ENCODE results near the gene IL17RC.

DNA sequence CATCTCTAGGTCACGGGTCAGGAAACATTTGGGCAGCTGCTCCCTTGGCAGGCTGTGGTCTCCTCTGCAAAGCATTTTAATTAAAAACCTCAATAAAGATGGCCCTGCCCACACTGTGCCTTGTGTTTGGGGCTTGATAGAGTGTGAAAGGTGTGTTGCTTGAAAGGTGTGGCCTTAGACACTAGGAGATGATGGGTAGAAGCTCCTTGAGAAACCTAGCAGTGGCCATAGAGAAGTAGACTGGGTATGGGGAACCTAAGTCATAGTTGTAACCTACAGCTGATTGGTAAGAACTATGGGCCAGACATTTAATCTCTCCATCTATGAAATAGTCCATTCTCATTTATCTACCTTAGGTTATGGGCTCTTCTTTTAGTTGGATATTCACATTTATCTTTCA lies 23.2 kb upstream of the IL17RC start:
- TF ChIP-seq REST (IDR thresholded peaks at IDR 0.05; ENCODE audit: insufficient read depth in 1 of 2, low read depth in 2 of 2, low read length in 1 of 2) (no peak), POLR2AphosphoS5 (IDR thresholded peaks at IDR 0.05; ENCODE audit: low read depth, low read length) (no peak)
- TF ChIP-seq, protein P1, sequence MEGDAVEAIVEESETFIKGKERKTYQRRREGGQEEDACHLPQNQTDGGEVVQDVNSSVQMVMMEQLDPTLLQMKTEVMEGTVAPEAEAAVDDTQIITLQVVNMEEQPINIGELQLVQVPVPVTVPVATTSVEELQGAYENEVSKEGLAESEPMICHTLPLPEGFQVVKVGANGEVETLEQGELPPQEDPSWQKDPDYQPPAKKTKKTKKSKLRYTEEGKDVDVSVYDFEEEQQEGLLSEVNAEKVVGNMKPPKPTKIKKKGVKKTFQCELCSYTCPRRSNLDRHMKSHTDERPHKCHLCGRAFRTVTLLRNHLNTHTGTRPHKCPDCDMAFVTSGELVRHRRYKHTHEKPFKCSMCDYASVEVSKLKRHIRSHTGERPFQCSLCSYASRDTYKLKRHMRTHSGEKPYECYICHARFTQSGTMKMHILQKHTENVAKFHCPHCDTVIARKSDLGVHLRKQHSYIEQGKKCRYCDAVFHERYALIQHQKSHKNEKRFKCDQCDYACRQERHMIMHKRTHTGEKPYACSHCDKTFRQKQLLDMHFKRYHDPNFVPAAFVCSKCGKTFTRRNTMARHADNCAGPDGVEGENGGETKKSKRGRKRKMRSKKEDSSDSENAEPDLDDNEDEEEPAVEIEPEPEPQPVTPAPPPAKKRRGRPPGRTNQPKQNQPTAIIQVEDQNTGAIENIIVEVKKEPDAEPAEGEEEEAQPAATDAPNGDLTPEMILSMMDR (IDR thresholded peaks at IDR 0.05), result no peak

All from Panc1 (cell line).